Suprapubic skin (tissue), 4 donors: ENCODE results near the gene ACSS3. TPM values are rescaled to one million over a fixed set of nuclear protein-coding genes. Genes with fewer than 3 reads are reported as not detected.
"Not testable (repeated sequence)": the region's sequence is repeated elsewhere in the genome, so short reads cannot be mapped to it uniquely, and the experiment has no call there.

Source experiments
- DNase-seq, 2 donors: peaks; one replicate each; pipeline ENCODE4 v3.0.0-alpha.2; 2019; ENCODE audit warnings: low spot score in 2 of 2
- H3K27ac ChIP-seq: fragments of 200-600 bp; sonication (generic); one replicate; pipeline ENCODE4 v1.5.1; 2019
- H3K27me3 ChIP-seq: fragments of 200-600 bp; sonication (generic); one replicate; pipeline ENCODE4 v1.5.1; 2019
- H3K36me3 ChIP-seq: fragments of 200-600 bp; sonication (generic); one replicate; pipeline ENCODE4 v1.5.1; 2019
- H3K4me1 ChIP-seq: fragments of 200-600 bp; sonication (generic); one replicate; pipeline ENCODE4 v1.5.1; 2019
- H3K4me3 ChIP-seq: fragments of 200-600 bp; sonication (generic); one replicate; pipeline ENCODE4 v1.5.1; 2019; ENCODE audit warnings: mild to moderate bottlenecking
- H3K9me3 ChIP-seq: fragments of 200-600 bp; sonication (generic); one replicate; pipeline ENCODE4 v1.5.1; 2019
- EP300 ChIP-seq: sonication (generic); formaldehyde crosslinking; IDR thresholded peaks from one replicate; pipeline ENCODE4 v1.6.1; 2017; ENCODE audit warnings: antibody characterized with exemption
- POLR2A ChIP-seq, 2 donors: fragments of 450-650 bp; IDR thresholded peaks; one replicate each; pipeline ENCODE4 v1.6.1; 2017; ENCODE audit warnings: antibody characterized with exemption in 2 of 2, mild to moderate bottlenecking in 2 of 2, moderate library complexity in 2 of 2
- POLR2AphosphoS5 ChIP-seq, 3 donors: sonication (generic); formaldehyde crosslinking; IDR thresholded peaks; one replicate each; pipeline ENCODE4 v1.6.1; 2017; ENCODE audit warnings: antibody characterized with exemption in 3 of 3
- WGBS: methylation state at CpG from one replicate; pipeline ENCODE4 v1.1.5; 2018; 5-methylcytosine and 5-hydroxymethylcytosine counted together
- total RNA-seq, 4 donors: library from RNA; depleted of rRNA; stranded (reverse); fragments of >200 nt; gene quantifications; one replicate each; pipeline ENCODE4 v1.1.0, GENCODE V29; 2016
- TF ChIP-seq, protein P1 (sequence below), 2 donors: fragments of 200-600 bp in 1 of 2; fragments of 450-650 bp in 1 of 2; sonication (generic) in 1 of 2; IDR thresholded peaks; one replicate each; pipeline ENCODE4 v1.5.1; 2016 to 2019; ENCODE audit warnings: antibody characterized with exemption in 2 of 2, mild to moderate bottlenecking in 1 of 2, moderate library complexity in 1 of 2

Gene ACSS3, protein sequence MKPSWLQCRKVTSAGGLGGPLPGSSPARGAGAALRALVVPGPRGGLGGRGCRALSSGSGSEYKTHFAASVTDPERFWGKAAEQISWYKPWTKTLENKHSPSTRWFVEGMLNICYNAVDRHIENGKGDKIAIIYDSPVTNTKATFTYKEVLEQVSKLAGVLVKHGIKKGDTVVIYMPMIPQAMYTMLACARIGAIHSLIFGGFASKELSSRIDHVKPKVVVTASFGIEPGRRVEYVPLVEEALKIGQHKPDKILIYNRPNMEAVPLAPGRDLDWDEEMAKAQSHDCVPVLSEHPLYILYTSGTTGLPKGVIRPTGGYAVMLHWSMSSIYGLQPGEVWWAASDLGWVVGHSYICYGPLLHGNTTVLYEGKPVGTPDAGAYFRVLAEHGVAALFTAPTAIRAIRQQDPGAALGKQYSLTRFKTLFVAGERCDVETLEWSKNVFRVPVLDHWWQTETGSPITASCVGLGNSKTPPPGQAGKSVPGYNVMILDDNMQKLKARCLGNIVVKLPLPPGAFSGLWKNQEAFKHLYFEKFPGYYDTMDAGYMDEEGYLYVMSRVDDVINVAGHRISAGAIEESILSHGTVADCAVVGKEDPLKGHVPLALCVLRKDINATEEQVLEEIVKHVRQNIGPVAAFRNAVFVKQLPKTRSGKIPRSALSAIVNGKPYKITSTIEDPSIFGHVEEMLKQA
- 10 to 100 TPM in 1 of 4 donors, 1 to 10 TPM in 3; 4.0 to 10.4 (median 6.2) TPM for total RNA-seq

DNA sequence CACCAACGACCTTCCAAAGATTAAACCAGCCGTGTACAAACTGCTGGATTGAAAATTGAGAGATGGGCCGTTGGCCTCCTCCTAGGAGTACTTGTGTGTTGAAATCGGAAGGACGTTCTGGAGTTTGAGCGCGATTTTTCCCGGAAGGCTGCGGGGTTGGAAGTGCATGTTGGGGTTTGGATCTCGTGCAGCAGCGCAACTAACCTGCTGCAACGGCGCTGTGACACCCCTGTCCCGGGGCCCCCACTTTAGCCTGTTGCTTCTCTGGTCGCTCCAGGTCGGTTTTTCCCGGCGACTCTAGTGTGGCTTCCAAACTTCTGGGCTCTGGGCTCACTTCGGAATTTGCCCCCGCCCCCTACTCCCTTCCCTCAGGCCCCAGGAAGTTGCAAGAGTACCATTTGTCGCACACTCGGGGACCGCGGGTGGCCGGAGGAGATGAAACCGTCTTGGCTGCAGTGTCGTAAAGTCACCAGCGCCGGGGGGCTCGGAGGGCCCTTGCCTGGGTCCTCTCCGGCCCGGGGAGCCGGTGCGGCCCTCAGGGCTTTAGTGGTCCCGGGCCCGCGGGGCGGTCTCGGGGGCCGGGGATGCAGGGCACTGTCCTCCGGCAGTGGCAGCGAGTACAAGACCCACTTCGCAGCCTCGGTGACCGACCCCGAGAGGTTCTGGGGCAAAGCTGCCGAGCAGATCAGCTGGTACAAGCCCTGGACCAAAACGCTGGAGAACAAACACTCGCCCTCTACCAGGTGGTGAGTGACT lies at the start of gene ACSS3:
Gene ACSS3, plus strand, starts transcription at position 394 of the 756 bp plus-strand sequence. Its CDS starts 42 bp downstream, at position 436.
- Histone ChIP-seq H3K4me3 (peak within 1 kb of the TSS; percentile 62), H3K9me3 (no peaks in the 10 kb centered on the region), H3K4me1 (peaks cover 9% of the 10 kb centered on the region), H3K36me3 (no peaks in the 10 kb centered on the region), H3K27me3 (peaks cover 7% of the 10 kb centered on the region), H3K27ac (peak within 1 kb of the TSS; percentile 78)
- peak; percentile 73 to 83 for DNase-seq
- TF ChIP-seq POLR2AphosphoS5 (IDR thresholded peaks at IDR 0.05) (no peak), EP300 (no peak), POLR2A (IDR thresholded peaks at IDR 0.05) (no peak)
- TF ChIP-seq, protein P1, sequence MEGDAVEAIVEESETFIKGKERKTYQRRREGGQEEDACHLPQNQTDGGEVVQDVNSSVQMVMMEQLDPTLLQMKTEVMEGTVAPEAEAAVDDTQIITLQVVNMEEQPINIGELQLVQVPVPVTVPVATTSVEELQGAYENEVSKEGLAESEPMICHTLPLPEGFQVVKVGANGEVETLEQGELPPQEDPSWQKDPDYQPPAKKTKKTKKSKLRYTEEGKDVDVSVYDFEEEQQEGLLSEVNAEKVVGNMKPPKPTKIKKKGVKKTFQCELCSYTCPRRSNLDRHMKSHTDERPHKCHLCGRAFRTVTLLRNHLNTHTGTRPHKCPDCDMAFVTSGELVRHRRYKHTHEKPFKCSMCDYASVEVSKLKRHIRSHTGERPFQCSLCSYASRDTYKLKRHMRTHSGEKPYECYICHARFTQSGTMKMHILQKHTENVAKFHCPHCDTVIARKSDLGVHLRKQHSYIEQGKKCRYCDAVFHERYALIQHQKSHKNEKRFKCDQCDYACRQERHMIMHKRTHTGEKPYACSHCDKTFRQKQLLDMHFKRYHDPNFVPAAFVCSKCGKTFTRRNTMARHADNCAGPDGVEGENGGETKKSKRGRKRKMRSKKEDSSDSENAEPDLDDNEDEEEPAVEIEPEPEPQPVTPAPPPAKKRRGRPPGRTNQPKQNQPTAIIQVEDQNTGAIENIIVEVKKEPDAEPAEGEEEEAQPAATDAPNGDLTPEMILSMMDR (IDR thresholded peaks at IDR 0.05), result no peak
- 4% methylated on average over 23 of the region's 49 CpGs for WGBS

DNA sequence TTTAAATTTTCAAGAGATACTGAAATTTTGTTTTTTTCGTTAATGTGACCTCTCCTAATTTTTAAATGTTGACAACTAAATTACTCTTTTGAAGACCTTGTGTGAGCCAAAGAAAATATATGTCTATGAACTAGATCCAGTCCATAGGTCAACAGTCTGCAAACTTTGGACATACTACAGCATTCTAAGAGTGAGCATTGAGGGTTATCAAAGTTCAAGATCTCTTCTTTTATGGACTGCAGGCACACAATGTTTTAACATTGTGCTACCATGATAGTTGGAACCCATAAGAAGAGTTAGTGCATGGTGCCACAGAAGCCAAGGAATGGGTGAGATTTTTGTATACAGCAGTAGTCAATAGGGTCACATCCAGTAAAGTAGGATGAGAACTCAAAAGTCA lies 43.0 kb upstream of the ACSS3 start:
- no peak overlapping the region for H3K4me3 ChIP-seq
- no peaks in the 10 kb centered on the region for H3K4me1 ChIP-seq
- no peaks in the 10 kb centered on the region for H3K36me3 ChIP-seq
- DNase-seq, result no peak
- TF ChIP-seq, protein P1 (IDR thresholded peaks at IDR 0.05), result no peak
- TF ChIP-seq EP300, result no peak
- TF ChIP-seq POLR2A (IDR thresholded peaks at IDR 0.05), result no peak
- no peak for TF ChIP-seq POLR2AphosphoS5 (IDR thresholded peaks at IDR 0.05)
- no peaks in the 10 kb centered on the region for H3K27me3 ChIP-seq
- H3K27ac ChIP-seq, result no peak overlapping the region
- H3K9me3 ChIP-seq, result no peaks in the 10 kb centered on the region
- 73% methylated on average over 1 of the region's 1 CpG for WGBS

DNA sequence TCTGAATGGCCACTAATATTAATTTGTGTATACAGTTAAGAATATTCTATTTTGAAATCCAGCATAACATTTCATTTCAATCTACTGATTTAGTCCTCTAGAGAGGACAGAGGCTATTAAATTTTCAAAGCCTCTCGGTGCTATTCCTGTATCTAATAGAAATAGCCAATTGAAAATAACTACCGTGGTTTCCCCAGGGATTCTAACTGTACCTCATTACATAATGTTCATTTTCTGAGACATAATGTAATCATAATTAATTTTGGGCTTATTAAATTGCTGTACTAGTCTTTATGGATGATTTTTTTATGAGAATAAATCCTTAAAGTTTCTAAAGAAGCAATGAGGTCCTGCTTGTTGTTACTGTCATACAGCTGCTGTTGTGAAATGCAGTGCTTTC lies 38.6 kb upstream of the ACSS3 start:
- no peak overlapping the region for H3K27ac ChIP-seq
- H3K36me3 ChIP-seq, result no peaks in the 10 kb centered on the region
- TF ChIP-seq POLR2A (IDR thresholded peaks at IDR 0.05), result no peak
- no peak for TF ChIP-seq POLR2AphosphoS5 (IDR thresholded peaks at IDR 0.05)
- no peak for TF ChIP-seq EP300
- TF ChIP-seq, protein P1 (IDR thresholded peaks at IDR 0.05), result no peak
- no peak overlapping the region for H3K4me3 ChIP-seq
- no peaks in the 10 kb centered on the region for H3K4me1 ChIP-seq
- WGBS, result 69% methylated on average over 2 of the region's 2 CpGs
- DNase-seq, result no peak
- no peaks in the 10 kb centered on the region for H3K9me3 ChIP-seq
- H3K27me3 ChIP-seq, result no peaks in the 10 kb centered on the region

DNA sequence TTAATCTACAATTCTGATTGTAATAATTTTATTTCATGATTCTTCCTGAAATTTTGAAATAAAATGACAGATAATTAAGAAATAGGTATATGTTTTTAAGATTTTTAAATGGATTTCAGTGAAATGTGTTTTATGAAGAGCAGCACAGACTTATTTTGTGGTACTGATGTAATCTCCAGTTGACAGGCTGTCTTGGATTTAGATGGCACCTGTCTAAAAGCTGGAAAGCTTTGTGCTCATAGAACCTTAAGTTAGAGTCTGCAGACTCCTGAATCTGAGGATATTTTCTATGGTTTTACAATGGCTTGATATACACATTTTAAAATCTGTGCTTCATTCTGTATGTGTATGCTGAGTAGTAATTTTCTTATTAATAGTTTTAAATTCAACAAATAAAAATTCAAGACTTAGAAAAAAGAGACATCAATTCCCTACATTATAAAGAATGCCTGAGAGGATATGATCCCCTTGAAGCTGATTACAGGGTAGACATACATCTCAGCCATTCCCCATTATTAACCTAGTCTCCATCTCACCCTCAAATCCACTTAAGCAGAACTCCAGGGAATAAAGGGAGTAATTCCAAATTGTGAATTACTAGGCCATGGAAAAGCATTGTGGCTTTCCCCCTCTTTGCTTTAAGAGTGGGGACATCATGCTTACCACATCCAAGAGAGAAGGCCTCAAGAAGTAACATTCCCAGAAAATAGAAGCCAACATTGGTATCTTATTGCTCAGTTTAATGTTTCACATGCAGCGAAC lies 33.7 kb upstream of the ACSS3 start:
- WGBS, result 91% methylated on average over 1 of the region's 1 CpG
- no peak for TF ChIP-seq POLR2AphosphoS5 (IDR thresholded peaks at IDR 0.05)
- no peak for TF ChIP-seq POLR2A (IDR thresholded peaks at IDR 0.05)
- no peak for TF ChIP-seq EP300
- TF ChIP-seq, protein P1 (IDR thresholded peaks at IDR 0.05), result no peak
- H3K4me3 ChIP-seq, result no peak overlapping the region

DNA sequence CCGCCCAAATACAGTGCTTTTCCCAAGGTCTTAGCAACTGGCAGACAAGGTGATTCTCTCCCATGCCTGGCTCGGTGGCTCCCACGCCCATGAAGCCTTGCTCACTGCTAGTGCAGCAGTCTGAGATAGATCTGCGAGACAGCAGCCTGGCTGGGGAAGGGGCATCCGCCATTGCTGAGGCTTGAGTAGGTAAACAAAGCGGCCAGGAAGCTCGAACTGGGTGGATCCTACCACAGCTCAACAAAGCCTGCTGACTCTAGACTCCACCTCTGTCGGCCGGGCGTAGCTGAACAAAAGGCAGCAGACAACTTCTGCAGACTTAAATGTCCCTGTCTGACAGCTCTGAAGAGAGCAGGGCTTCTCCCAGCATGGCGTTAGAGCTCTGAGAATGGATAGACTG lies 12.9 kb upstream of the ACSS3 start:
- H3K36me3 ChIP-seq, H3K4me3 ChIP-seq, H3K9me3 ChIP-seq, H3K27ac ChIP-seq, H3K27me3 ChIP-seq, H3K4me1 ChIP-seq, DNase-seq: not testable (repeated sequence)
- WGBS, result 86% methylated on average over 11 of the region's 11 CpGs

More for the DNA sequence above, 33.7 kb upstream of the ACSS3 start:
- H3K27me3 ChIP-seq, result no peaks in the 10 kb centered on the region
- DNase-seq, result no peak
- no peak overlapping the region for H3K27ac ChIP-seq
- H3K36me3 ChIP-seq, result no peaks in the 10 kb centered on the region
- no peaks in the 10 kb centered on the region for H3K9me3 ChIP-seq
- H3K4me1 ChIP-seq, result no peaks in the 10 kb centered on the region
